Hippocampal formation (tissue), 2 donors: ENCODE results near the gene AGER.
"Not testable (repeated sequence)": the region's sequence is repeated elsewhere in the genome, so short reads cannot be mapped to it uniquely, and the experiment has no call there.

Experiments used
- DNase-seq, 2 donors: peaks; one replicate each; lab custom pipeline; 2025; lab: John Stamatoyannopoulos, UW

Gene AGER

DNA sequence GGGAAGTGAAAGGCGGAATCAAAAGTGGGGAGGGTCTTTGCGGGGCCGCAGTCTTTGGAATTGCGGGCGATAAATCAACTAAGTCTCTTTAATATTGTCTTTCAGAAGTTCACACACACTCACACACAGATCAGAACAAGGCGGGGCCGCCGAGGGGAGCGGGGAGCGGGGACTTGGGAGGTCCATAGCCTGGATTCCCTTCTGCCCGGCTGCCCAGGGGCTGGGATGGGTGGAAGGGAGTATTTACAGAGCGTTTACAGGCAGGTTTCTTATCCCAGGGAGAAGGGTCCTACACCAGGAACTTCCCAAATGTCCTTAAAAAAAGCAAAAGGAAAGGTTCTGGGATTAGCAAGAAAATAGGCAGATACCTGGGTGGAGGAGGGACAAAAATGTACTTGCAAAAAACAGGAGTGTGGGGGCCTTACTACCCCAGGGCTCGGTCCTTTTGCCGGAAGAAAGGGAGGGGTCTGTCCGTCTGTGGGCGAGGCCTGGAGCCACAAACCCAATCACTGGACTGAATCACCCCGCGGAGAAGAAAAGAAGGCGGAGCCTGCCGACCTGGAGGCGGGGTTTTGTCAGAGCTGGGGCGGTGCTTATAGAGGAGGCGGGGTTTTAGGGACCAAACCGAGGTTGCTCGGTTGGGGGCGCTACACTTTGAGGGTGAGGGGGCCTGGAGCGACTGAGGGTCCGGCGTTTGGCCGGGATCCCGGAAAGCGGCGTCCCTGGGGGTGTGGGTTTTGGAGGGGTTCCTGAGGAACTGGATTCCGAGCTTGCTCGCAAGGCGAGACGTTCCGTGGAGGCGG is 35.6 kb downstream of the AGER start:
- DNase-seq: peak in 1 of 2 donors; percentile 30

DNA sequence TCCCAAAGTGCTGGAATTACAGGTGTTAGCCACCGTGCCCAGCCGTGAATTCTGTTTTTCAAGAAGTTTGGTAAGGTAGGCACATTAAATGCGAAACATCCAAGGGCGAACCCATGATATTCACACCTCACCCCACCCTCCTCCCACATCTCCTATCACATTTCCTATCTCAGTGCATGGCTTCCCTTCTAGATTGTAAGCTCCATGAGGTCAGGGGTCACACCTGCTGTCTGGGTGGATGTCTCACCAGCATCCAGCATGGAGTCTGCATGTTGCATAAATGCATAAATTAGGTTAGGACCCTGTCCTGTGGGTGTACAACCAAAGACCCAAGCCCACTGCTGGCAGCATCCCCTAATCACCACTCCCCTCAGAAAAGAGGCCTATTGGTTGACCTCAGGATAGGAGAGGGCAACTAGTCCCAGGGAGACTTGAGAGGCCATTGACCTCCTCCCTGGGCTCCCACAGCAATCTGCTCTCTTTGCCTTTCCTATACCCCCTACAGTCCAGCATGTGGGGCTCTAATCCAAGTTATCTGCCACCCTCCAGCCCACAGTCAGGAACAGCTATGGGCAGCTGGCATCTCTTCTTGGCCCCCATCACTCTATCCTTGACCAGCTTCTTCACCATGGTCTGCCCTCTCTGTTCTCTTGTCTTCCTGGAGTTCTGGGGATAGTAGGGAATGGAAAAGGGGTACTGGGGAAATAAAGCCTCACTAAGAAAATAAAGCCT is 36.5 kb downstream of the AGER start:
- DNase-seq: no peak

DNA sequence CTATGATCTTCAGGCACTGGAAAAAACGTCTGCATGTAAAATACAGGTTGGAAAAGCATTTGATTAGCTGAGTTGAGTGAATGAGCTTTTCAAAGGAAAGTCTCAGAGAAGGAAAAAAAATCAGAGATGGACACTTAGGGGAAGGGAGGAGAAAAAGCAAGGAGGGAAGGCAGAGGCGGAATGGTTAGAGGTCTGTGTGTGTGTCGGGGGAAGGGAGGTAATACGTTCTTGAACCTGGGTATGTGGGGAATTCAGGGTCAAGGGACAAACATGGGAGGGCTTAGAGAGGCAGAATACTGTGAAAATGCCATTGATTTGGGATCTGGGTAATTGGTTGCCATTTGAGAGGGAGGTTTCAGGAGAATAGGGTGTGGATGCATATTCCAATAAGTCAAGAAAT is 37.4 kb downstream of the AGER start:
- DNase-seq: no peak

DNA sequence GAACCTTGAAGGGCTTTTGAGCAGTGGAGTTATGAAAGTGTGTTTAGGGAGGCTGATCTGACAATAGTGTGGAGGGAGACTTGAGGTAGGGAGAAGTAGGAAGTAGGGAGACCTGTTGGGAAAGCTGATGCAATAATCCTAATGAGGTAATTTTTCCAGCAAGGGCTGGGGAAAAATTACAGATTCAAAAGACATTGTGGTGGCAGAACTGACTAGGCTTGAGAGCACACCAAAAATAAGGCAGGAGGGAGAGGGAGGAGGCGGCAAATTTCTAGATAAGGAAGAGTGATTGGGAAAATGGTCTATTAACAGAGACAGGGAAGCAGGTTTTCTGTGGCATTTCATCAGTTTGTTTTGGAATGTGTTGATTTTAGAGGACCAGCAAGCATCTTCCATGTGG is 37.8 kb downstream of the AGER start:
- DNase-seq: no peak

DNA sequence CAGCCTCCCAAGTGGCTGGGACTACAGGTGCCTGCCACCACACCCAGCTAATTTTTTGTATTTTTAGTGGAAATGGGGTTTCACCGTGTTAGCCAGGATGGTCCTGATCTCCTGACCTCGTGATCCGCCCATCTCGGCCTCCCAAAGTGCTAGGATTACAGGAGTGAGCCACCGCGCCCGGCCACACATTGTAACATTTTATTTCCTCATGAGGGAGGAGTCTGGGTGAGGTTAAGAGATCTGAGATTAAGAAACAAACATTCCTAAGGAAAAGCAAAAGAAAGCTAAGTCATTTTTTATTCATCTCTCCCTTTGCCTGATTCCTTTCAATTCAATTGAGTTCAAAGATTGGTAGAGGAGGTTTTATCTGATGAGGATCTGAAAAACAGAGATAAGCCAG is 39.8 kb downstream of the AGER start:
- DNase-seq: not testable (repeated sequence)

DNA sequence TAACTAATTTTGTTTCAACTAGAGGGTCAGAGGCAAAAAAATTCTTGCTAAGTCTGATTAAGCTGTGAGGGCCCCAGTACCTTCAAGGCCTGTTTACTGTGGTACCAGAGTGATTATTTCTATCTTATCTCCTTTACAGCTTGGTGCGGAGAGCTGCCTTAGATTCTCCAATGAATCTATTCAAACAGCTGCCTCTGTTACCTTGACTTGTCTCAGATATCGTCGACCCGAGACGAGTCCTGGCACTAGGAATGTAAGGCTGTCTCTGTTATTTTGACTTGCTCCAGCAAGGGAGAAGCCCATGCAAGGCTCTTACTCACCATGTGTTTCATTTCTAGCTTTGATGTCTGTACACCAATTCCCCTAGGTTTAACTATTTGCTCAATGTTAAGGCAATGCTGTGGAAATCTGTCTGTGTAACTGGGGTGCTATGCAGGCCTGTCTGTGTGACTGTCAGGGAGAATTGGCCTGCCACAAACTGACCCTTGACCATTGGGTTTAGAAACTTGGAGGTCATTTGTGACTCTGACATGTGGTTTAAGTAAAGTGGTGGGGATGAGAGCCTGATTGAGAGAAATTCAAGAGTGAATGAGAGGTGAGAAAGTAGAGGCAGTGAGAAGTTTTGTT is 43.5 kb downstream of the AGER start:
- no peak for DNase-seq

DNA sequence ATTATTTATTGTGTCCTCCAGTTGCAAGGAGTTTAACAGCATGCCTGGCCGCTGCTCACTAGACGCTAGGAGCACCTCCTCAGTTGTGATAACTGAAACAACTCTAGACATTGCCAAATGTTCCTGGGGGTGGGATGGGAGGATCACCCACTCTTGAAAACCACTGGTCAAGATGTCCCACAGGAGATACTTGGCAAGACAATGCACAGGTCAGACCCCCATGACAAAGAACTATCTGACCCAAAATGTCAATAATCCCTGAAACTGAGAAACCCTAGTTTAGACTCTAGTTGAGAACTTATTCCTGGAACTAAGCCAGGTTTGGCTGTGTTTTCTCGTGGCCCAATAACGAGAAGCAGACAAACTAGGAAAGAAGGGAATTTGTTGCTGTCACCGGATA is 44.5 kb downstream of the AGER start:
- DNase-seq: no peak

DNA sequence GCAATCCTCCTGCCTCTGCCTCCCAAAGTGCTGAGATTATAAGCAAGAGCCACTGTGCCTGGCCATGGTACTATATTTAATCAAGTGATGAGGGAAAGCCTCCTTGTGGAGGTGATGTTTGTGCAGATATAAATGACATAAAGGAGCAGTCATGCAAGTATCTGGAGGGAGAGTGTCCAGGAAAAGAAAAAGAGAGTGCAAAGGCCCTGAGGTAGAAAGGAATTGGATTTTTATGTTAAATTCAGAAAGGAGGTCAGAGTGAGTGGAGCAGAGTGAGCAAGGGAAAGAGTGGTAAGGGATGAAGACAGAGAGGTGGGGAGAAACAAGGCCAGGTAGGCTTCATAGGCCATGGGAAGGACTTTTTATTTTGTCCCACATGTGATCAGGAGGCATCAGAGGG is 46.6 kb downstream of the AGER start:
- DNase-seq: no peak

DNA sequence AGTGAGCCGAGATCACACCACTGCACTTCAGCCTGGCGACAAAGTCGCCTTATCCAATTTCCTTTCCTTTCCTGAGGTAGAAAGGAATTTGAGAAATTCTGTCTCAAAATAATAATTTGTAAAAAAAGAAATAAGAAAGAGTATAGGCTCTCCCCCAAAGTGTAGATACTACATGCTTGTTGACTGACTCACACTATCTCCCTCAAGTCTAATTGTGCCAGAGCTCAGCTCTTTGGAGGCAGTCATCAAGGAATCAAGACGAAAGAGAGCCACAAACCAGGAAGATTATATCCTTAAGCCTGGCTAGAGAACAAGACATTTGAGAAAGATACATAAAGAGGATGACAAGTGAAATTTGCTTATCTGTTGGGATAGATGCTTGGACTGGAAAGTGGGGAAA is 50.3 kb downstream of the AGER start:
- no peak for DNase-seq

DNA sequence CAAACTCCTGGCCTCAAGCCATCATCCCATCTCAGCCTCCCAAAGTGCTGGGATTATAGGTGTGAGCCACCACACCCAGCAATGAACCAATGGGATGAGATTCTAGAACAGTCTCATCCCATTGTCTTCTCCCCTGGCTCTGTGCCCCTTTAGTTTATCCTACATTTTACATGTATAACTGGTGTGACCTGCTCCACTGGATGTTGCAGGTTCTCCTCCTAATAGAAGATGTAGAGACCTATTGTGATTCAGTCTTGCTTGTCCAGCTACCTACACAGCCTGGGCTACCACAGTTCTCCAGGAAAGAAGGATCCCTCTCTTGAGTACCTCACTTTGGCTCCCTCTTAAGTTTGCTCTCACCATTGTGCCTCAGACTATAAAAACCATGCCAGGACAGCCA is 51.9 kb downstream of the AGER start:
- no peak for DNase-seq

DNA sequence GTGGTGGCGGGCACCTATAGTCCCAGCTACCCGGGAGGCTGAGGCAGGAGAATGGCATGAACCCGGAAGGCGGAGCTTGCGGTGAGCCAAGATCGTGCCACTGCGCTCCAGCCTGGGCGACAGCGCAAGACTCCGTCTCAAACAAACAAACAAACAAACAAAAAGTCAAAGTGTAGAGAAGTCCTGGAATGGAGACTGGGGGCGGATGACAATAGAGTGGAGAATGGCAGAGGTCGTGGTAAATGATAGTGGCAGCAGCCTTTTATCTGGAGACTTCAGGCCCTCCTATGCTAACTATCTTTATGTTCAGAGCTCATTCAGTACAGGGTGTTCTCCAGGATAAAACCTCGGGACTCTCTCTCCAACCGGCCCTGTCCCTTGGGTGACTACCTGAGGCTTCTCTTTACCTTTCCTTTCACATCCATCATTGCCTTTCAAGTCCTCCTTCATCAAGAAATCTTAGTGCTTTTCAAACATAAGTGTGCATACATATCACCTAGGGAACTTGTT is 52.6 kb downstream of the AGER start:
- DNase-seq: no peak
